K562 (cell line): Measurements from ENCODE around the gene UBE3D. TPM values are rescaled to one million over a fixed set of nuclear protein-coding genes. Genes with fewer than 3 reads are reported as not detected.

Experiments used
- NRF1 ChIP-seq, 2 experiments: fragments of 450-650 bp; IDR thresholded peaks in 1 of 2; conservative IDR thresholded peaks in 1 of 2; 2 replicates each; pipeline ENCODE4 v1.6.1; 2014; ENCODE audit warnings: mild to moderate bottlenecking in 2 of 2
- SIX5 ChIP-seq, 2 experiments: IDR thresholded peaks; 2 replicates each; pipeline ENCODE4 v1.6.1; 2011; ENCODE audit warnings: low read length in 2 of 2, borderline replicate concordance in 1 of 2, low read depth in 1 of 2, mild to moderate bottlenecking in 1 of 2, moderate library complexity in 1 of 2; ENCODE audit not compliant: insufficient read depth in 1 of 2
- ZNF12 ChIP-seq: sonication (generic); formaldehyde crosslinking; IDR thresholded peaks from 2 replicates; pipeline ENCODE4 v1.4.0; 2020; ENCODE audit warnings: mild to moderate bottlenecking, missing genetic modification reagents
- ZNF785 ChIP-seq: fragments of 250-450 bp; sonication (Bioruptor Pico); IDR thresholded peaks from 2 replicates; pipeline ENCODE4 v1.4.0; 2020; ENCODE audit warnings: mild to moderate bottlenecking
- polyA plus RNA-seq, 8 experiments: library from polyadenylated mRNA; depleted of rRNA in 4 of 8; stranded (reverse) in 5 of 8; unstranded in 3 of 8; fragments of >200 nt; fragmentation: Nextera tagmentation in 2 of 8; fragmentation: Illumina TruSeq in 1 of 8; extraction: Ambion mirVana in 2 of 8; extraction: Trizol in 1 of 8; gene quantifications; 2 replicates each; pipeline versions ENCODE4 v1.2.1 to v1.2.3, GENCODE V29; 2011 to 2014; ENCODE audit warnings: inconsistent platforms in 1 of 8, missing spikeins in 1 of 8
- total RNA-seq, 7 experiments: library from RNA; depleted of rRNA in 6 of 7; stranded (reverse); fragments of >200 nt in 6 of 7; fragmentation: Illumina TruSeq in 2 of 7; extraction: Trizol in 2 of 7; gene quantifications; 2 replicates each; pipeline versions ENCODE4 v1.2.1 to v1.2.3, GENCODE V29; 2011 to 2021; ENCODE audit warnings: low replicate concordance in 1 of 7
- TF ChIP-seq, protein P1 (sequence below), 2 experiments: fragments of 150-350 bp in 1 of 2; IDR thresholded peaks; 2 replicates each; pipeline ENCODE4 v1.6.1; 2012 to 2016; ENCODE audit warnings: low read depth in 2 of 2, low read length in 2 of 2, mild to moderate bottlenecking in 1 of 2, moderate library complexity in 1 of 2
- TF ChIP-seq, protein P2 (sequence below): fragments of 200-800 bp; sonication (Bioruptor generic); IDR thresholded peaks from 2 replicates; pipeline ENCODE4 v1.6.1; 2016; ENCODE audit warnings: missing genetic modification characterization, missing compliant biosample characterization
- TF ChIP-seq, protein P3 (sequence below): fragments of 250-450 bp; sonication (Bioruptor Pico); IDR thresholded peaks from 2 replicates; pipeline ENCODE4 v1.4.0; 2020; ENCODE audit warnings: mild to moderate bottlenecking
- TF ChIP-seq, protein P4 (sequence below): fragments of 450-650 bp; IDR thresholded peaks from 2 replicates; pipeline ENCODE4 v1.6.1; 2016; ENCODE audit warnings: missing biosample characterization, missing genetic modification characterization
- TF ChIP-seq, protein P5 (sequence below), 2 experiments: fragments of 450-650 bp in 1 of 2; IDR thresholded peaks; 2 replicates each; pipeline ENCODE4 v1.6.1; 2011 to 2017; ENCODE audit warnings: low read depth in 2 of 2, antibody characterized with exemption in 1 of 2, borderline replicate concordance in 1 of 2, low read length in 1 of 2, mild to moderate bottlenecking in 1 of 2, mixed read lengths in 1 of 2; ENCODE audit not compliant: control insufficient read depth in 1 of 2

UBE3D gene
- total and polyA plus RNA-seq, 9 of the 15 experiments (the other 6 are each of a cell fraction or from before 2014, with no cell fraction given), result 9.4 to 17.6 (median 11.9) TPM

DNA sequence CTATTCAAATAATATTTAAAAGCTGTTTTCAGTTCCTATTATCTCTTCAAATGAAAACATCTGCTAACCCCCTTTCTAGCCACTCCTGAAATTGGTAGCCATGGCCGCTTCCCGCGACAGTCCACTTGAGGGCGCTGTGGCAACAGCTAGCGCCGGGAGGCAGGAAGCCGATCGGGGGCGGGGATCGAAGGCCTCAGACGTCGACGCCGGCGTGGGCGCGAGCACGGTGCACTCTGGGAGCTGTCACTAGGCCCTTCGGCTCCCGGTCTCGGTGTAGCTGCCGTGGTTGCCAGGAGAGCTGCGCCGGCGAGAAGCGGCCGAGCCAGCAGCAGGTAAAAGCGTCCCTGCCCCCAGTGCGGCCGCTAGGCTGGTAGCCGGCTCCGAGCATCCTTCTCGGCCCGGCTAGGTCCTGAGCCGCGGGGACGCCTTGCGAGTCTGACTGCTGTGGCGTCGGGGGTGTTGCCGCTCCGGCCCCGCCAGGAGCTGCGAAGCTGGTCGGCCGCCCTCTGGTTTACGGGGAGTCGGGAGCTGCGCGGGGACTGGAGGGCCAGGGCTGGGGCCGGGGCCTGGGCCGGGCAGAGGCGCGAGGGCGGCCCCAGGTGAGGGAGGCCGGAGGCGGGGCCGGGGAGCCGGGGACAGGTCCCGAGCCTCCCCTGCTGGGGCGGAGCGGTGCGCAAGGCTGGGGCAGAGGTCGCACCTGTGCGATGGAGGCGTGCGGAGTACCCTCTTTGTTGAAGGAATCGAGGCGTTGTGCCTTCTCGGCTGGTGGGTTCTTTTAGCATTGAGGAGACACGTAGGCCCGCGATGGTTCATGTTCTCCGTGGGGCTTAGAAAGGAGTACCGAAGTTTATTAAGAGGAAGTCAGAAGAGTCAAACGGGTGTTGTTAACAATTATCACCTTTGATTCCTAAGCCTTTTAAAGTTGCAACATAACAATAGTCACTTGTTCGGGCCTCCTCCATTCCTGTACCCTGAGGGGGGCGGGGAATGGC, 2.1 kb upstream of the UBE3D start, which contains the start of gene DOP1A (continued):
- TF ChIP-seq, protein P1, sequence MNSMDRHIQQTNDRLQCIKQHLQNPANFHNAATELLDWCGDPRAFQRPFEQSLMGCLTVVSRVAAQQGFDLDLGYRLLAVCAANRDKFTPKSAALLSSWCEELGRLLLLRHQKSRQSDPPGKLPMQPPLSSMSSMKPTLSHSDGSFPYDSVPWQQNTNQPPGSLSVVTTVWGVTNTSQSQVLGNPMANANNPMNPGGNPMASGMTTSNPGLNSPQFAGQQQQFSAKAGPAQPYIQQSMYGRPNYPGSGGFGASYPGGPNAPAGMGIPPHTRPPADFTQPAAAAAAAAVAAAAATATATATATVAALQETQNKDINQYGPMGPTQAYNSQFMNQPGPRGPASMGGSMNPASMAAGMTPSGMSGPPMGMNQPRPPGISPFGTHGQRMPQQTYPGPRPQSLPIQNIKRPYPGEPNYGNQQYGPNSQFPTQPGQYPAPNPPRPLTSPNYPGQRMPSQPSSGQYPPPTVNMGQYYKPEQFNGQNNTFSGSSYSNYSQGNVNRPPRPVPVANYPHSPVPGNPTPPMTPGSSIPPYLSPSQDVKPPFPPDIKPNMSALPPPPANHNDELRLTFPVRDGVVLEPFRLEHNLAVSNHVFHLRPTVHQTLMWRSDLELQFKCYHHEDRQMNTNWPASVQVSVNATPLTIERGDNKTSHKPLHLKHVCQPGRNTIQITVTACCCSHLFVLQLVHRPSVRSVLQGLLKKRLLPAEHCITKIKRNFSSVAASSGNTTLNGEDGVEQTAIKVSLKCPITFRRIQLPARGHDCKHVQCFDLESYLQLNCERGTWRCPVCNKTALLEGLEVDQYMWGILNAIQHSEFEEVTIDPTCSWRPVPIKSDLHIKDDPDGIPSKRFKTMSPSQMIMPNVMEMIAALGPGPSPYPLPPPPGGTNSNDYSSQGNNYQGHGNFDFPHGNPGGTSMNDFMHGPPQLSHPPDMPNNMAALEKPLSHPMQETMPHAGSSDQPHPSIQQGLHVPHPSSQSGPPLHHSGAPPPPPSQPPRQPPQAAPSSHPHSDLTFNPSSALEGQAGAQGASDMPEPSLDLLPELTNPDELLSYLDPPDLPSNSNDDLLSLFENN (IDR thresholded peaks at IDR 0.05; ENCODE audit: low read depth in 2 of 2, low read length in 2 of 2), result no peak
- TF ChIP-seq NRF1 (conservative IDR thresholded peaks at IDR 0.05 in 1 of 2, IDR thresholded peaks at IDR 0.05 in 1 of 2), result peak; percentile 75 to 80
- TF ChIP-seq, protein P2, sequence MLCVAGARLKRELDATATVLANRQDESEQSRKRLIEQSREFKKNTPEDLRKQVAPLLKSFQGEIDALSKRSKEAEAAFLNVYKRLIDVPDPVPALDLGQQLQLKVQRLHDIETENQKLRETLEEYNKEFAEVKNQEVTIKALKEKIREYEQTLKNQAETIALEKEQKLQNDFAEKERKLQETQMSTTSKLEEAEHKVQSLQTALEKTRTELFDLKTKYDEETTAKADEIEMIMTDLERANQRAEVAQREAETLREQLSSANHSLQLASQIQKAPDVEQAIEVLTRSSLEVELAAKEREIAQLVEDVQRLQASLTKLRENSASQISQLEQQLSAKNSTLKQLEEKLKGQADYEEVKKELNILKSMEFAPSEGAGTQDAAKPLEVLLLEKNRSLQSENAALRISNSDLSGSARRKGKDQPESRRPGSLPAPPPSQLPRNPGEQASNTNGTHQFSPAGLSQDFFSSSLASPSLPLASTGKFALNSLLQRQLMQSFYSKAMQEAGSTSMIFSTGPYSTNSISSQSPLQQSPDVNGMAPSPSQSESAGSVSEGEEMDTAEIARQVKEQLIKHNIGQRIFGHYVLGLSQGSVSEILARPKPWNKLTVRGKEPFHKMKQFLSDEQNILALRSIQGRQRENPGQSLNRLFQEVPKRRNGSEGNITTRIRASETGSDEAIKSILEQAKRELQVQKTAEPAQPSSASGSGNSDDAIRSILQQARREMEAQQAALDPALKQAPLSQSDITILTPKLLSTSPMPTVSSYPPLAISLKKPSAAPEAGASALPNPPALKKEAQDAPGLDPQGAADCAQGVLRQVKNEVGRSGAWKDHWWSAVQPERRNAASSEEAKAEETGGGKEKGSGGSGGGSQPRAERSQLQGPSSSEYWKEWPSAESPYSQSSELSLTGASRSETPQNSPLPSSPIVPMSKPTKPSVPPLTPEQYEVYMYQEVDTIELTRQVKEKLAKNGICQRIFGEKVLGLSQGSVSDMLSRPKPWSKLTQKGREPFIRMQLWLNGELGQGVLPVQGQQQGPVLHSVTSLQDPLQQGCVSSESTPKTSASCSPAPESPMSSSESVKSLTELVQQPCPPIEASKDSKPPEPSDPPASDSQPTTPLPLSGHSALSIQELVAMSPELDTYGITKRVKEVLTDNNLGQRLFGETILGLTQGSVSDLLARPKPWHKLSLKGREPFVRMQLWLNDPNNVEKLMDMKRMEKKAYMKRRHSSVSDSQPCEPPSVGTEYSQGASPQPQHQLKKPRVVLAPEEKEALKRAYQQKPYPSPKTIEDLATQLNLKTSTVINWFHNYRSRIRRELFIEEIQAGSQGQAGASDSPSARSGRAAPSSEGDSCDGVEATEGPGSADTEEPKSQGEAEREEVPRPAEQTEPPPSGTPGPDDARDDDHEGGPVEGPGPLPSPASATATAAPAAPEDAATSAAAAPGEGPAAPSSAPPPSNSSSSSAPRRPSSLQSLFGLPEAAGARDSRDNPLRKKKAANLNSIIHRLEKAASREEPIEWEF, result no peak
- TF ChIP-seq, protein P3, sequence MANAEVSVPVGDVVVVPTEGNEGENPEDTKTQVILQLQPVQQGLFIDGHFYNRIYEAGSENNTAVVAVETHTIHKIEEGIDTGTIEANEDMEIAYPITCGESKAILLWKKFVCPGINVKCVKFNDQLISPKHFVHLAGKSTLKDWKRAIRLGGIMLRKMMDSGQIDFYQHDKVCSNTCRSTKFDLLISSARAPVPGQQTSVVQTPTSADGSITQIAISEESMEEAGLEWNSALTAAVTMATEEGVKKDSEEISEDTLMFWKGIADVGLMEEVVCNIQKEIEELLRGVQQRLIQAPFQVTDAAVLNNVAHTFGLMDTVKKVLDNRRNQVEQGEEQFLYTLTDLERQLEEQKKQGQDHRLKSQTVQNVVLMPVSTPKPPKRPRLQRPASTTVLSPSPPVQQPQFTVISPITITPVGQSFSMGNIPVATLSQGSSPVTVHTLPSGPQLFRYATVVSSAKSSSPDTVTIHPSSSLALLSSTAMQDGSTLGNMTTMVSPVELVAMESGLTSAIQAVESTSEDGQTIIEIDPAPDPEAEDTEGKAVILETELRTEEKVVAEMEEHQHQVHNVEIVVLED (CRISPR knock-in tag), result peak; percentile 89
- no peak for TF ChIP-seq ZNF12 (CRISPR knock-in tag)
- TF ChIP-seq ZNF785 (CRISPR knock-in tag), result no peak
- TF ChIP-seq, protein P4, sequence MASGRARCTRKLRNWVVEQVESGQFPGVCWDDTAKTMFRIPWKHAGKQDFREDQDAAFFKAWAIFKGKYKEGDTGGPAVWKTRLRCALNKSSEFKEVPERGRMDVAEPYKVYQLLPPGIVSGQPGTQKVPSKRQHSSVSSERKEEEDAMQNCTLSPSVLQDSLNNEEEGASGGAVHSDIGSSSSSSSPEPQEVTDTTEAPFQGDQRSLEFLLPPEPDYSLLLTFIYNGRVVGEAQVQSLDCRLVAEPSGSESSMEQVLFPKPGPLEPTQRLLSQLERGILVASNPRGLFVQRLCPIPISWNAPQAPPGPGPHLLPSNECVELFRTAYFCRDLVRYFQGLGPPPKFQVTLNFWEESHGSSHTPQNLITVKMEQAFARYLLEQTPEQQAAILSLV, result no peak
- TF ChIP-seq, protein P5, sequence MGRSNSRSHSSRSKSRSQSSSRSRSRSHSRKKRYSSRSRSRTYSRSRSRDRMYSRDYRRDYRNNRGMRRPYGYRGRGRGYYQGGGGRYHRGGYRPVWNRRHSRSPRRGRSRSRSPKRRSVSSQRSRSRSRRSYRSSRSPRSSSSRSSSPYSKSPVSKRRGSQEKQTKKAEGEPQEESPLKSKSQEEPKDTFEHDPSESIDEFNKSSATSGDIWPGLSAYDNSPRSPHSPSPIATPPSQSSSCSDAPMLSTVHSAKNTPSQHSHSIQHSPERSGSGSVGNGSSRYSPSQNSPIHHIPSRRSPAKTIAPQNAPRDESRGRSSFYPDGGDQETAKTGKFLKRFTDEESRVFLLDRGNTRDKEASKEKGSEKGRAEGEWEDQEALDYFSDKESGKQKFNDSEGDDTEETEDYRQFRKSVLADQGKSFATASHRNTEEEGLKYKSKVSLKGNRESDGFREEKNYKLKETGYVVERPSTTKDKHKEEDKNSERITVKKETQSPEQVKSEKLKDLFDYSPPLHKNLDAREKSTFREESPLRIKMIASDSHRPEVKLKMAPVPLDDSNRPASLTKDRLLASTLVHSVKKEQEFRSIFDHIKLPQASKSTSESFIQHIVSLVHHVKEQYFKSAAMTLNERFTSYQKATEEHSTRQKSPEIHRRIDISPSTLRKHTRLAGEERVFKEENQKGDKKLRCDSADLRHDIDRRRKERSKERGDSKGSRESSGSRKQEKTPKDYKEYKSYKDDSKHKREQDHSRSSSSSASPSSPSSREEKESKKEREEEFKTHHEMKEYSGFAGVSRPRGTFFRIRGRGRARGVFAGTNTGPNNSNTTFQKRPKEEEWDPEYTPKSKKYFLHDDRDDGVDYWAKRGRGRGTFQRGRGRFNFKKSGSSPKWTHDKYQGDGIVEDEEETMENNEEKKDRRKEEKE (IDR thresholded peaks at IDR 0.05; ENCODE audit: borderline replicate concordance in 1 of 2, control insufficient read depth in 1 of 2, low read depth in 2 of 2, low read length in 1 of 2), result no peak
- no peak for TF ChIP-seq SIX5 (IDR thresholded peaks at IDR 0.05; ENCODE audit: borderline replicate concordance in 1 of 2, insufficient read depth in 1 of 2, low read depth in 1 of 2, low read length in 2 of 2)
